Neuron (in vitro differentiated cells): ENCODE results near the gene FAM3C.
A peak's percentile ranks its signal among the peaks of the same experiment; 100 is the strongest.
"Not testable (repeated sequence)": the region's sequence is repeated elsewhere in the genome, so short reads cannot be mapped to it uniquely, and the experiment has no call there.

Experiments used
- H2AFZ ChIP-seq: one replicate; pipeline ENCODE4 v1.6.1; 2013; ENCODE audit warnings: low read depth, mild to moderate bottlenecking, inconsistent platforms, low read length, moderate library complexity
- H3K27me3 ChIP-seq: one replicate; pipeline ENCODE4 v1.6.1; 2013; ENCODE audit warnings: low read length; ENCODE audit not compliant: insufficient read depth
- H3K36me3 ChIP-seq: one replicate; pipeline ENCODE4 v1.6.1; 2013; ENCODE audit warnings: low read length; ENCODE audit not compliant: insufficient read depth
- H3K4me1 ChIP-seq: one replicate; pipeline ENCODE4 v1.6.1; 2013; ENCODE audit warnings: low read length; ENCODE audit not compliant: insufficient read depth
- H3K4me3 ChIP-seq: 2 replicates; pipeline ENCODE4 v1.5.1; 2013; ENCODE audit warnings: mild to moderate bottlenecking, low read length, moderate library complexity
- H3K9me3 ChIP-seq: one replicate; pipeline ENCODE4 v1.6.1; 2013; ENCODE audit warnings: low read length

Gene FAM3C

DNA sequence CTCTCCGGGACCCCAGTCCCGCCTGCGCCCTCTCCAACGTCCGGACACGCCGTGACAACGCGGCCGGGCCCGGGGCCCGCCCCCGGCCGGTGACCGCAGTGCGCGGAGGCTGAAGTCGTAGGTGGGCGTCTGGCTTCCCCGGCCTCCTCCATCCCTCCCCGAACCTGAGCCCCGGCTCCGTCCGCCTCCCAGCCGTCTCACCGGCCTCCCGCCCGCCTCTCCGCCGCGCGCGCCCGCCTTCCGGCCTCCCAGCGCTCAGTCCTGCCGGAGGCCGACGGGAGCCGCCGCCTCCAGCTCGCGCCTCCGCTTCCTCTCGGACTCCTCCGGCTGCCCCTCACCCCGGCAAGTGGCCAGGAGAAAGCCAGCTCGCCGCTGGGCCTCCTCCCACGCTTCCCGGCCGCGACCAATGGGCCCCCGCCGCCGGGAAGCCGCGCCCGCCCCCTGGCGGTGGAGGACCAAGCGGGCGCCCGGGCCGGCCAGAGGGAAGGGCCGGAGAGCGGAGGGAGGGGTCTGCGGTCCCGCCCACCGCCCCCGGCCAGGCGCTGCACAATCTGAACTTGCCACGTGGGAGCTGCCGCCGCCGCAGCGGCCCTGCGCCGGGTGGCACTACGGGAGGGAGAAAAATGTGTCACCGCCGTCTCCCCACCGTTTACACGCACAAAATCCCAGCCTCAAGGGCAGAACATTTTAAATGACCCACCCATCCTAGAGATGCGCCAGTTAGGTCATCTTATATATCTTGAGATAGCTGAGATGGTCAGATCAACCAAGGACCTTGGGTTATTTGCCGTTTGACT, at the start of gene FAM3C:
FAM3C (minus strand) TSS at position 348 of the 797 bp plus-strand sequence. CDS start 13,339 bp downstream, outside the sequence.
- Histone ChIP-seq H2AFZ (peak within 1 kb of the TSS; percentile 95), H3K4me1 (peaks cover 12% of the 10 kb centered on the region), H3K36me3 (peaks cover 5% of the 10 kb centered on the region), H3K9me3 (peaks cover 8% of the 10 kb centered on the region), H3K4me3 (peak within 1 kb of the TSS; percentile 81), H3K27me3 (no peaks in the 10 kb centered on the region)

DNA sequence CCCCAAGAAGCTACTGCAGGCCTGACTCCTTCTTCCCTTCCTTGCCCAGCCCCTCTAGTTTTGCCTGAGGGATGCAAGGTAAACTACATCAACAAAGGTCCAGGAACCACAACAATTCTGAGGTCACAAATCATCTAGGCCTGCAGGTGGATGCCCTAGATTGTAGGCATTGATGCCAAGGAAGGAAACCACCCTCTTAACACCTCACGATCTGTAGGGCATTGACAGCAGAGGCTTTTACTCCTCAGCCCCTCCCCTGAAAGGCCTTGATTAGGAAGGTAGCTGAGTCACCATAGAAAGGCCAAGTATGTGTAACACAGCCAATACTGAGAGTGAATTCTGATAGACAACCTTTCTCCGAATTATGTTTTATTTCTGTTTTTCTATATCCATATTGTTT, 46.7 kb upstream of the FAM3C start:
- Histone ChIP-seq H3K27me3 (no peaks in the 10 kb centered on the region), H3K9me3 (no peaks in the 10 kb centered on the region), H3K4me1 (peaks cover 8% of the 10 kb centered on the region), H2AFZ (no peak overlapping the region), H3K4me3 (no peak overlapping the region), H3K36me3 (no peaks in the 10 kb centered on the region)

- Histone ChIP-seq H3K36me3 (no peaks in the 10 kb centered on the region), H3K4me3 (no peak overlapping the region), H3K4me1 (peaks cover 11% of the 10 kb centered on the region), H2AFZ (peak overlapping the region; percentile 4), H3K9me3 (no peaks in the 10 kb centered on the region), H3K27me3 (no peaks in the 10 kb centered on the region)
Observed at GRCh38 chr7:121440857-121441503, 44.9 kb upstream of the FAM3C start.

DNA sequence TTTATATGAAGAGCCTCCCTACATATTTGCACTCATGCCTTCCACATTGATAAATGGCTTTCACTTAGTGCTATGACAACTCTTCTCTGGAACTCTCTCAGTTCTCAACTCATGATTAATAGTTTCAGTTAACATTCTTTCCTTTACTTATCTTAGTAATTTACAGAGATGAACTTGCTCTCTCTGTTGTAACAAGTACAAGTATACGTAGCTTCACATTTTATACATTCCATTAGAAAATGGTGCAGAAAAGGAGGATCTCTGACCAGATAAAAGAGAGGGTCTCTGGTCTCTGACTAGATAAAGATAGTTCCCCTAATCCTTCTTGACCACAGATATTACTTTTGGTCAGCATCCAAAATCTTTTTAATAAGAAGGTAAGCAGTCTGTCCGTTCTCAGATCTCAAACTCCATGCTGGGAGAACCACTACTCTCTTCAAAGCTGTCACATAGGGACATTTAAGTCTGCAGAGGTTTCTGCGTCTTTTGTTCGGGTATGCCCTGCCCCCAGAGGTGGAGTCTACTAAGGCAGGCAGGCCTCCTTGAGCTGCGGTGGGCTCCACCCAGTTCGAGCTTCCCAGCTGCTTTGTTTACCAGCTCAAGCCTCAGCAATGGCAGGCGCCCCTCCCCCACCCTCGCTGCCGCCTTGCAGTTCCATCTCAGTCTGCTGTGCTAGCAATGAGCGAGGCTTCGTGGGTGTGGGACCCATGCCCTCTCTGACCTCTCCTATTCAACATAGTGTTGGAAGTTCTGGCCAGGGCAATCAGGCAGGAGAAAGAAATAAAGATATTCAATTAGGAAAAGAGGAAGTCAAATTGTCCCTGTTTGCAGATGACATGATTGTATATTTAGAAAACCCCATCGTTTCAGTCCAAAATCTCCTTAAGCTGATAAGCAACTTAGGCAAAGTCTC, 42.2 kb upstream of the FAM3C start:
- Histone ChIP-seq H3K4me3 (peak overlapping the region; percentile 29), H2AFZ (peak overlapping the region; percentile 97), H3K4me1 (peaks cover 11% of the 10 kb centered on the region)
- not testable (repeated sequence) for H3K27me3 ChIP-seq, H3K36me3 ChIP-seq, H3K9me3 ChIP-seq

DNA sequence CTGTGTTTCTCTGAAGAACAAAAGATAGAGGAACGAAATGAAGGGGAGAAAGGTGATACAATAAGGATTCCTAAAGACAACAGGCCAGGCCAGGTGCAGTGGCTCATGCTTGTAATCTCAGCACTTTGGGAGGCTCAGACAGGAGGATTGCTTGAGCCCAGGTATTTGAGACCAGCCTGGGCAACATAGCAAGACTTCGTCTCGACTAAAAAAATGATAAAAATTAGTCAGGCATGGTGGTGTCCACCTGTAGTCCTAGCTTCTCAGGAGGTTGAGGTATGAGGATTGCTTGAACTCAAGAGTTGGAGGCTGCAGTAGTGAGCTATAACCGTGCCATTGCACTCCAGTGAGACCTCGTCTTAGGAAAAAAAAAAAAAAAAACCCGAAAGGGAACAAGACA, 41.4 kb upstream of the FAM3C start:
- H3K36me3 ChIP-seq = no peaks in the 10 kb centered on the region

GRCh38 chr7:121436688-121437087, 40.6 kb upstream of the FAM3C start:
- H3K27me3 ChIP-seq = no peaks in the 10 kb centered on the region
- no peaks in the 10 kb centered on the region for H3K36me3 ChIP-seq
- H2AFZ ChIP-seq = no peak overlapping the region
- H3K9me3 ChIP-seq = no peaks in the 10 kb centered on the region
- peaks cover 11% of the 10 kb centered on the region for H3K4me1 ChIP-seq
- no peak overlapping the region for H3K4me3 ChIP-seq

More for the DNA sequence above, 41.4 kb upstream of the FAM3C start:
- Histone ChIP-seq H3K27me3 (no peaks in the 10 kb centered on the region), H3K4me1 (peaks cover 11% of the 10 kb centered on the region), H3K9me3 (no peaks in the 10 kb centered on the region), H2AFZ (peak overlapping the region; percentile 97), H3K4me3 (no peak overlapping the region)

DNA sequence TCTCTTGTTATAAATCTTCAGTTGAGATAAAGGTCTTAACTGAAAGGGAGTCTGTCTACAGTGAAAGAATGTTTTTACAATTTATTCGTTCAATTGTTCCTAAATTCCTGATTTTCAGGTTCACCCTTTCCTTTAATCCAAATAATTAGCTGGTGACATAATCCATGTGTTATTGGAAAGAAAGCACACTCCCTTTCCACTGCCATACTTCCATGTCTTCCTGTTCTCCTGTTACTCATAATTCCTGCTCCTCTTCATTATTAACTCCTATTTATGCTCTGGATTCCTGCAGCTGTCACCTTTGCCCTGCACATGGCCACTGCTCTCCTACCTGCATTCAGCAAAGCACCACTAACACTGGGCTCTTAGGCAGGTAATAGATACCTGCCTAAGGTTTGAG, 40.0 kb upstream of the FAM3C start:
- Histone ChIP-seq H3K9me3 (no peaks in the 10 kb centered on the region), H3K36me3 (no peaks in the 10 kb centered on the region), H3K4me3 (no peak overlapping the region), H3K27me3 (no peaks in the 10 kb centered on the region), H2AFZ (no peak overlapping the region), H3K4me1 (peaks cover 11% of the 10 kb centered on the region)

- no peaks in the 10 kb centered on the region for H3K36me3 ChIP-seq
- H3K9me3 ChIP-seq = no peaks in the 10 kb centered on the region
- H2AFZ ChIP-seq = no peak overlapping the region
- peaks cover 10% of the 10 kb centered on the region for H3K4me1 ChIP-seq
- no peaks in the 10 kb centered on the region for H3K27me3 ChIP-seq
- no peak overlapping the region for H3K4me3 ChIP-seq
Observed at GRCh38 chr7:121433775-121434174, 37.7 kb upstream of the FAM3C start.

- not testable (repeated sequence) for H2AFZ ChIP-seq, H3K27me3 ChIP-seq, H3K4me1 ChIP-seq, H3K4me3 ChIP-seq, H3K9me3 ChIP-seq, H3K36me3 ChIP-seq
Observed at GRCh38 chr7:121432486-121432885, 36.4 kb upstream of the FAM3C start.

DNA sequence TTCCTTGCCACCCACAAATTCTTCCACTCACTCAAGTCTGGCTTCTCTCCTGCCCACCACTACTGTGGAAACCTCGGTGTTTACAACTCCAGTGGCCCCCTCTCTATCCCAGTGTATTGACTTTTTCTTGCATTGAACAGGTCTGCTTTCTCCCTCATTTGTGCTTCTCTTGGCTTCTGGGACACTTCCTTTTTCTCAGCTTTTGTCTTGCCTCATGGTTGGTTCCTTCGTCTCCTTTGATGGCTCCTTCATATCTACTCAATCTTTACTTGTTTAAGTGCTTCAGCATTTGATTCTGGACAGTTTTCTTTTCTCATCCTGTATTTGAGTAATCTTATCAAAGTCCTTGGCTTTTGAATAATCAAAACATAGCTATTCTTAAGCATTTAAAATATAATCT, 35.9 kb upstream of the FAM3C start:
- Histone ChIP-seq H2AFZ (no peak overlapping the region), H3K4me3 (no peak overlapping the region), H3K4me1 (no peaks in the 10 kb centered on the region), H3K9me3 (no peaks in the 10 kb centered on the region), H3K36me3 (no peaks in the 10 kb centered on the region), H3K27me3 (no peaks in the 10 kb centered on the region)

GRCh38 chr7:121431389-121431995, 35.4 kb upstream of the FAM3C start:
- H3K9me3 ChIP-seq = no peaks in the 10 kb centered on the region
- H3K4me3 ChIP-seq = no peak overlapping the region

GRCh38 chr7:121430558-121430957, 34.5 kb upstream of the FAM3C start:
- Histone ChIP-seq H3K9me3 (no peaks in the 10 kb centered on the region), H3K27me3 (no peaks in the 10 kb centered on the region), H3K4me1 (no peaks in the 10 kb centered on the region), H2AFZ (no peak overlapping the region), H3K36me3 (no peaks in the 10 kb centered on the region), H3K4me3 (no peak overlapping the region)

More at GRCh38 chr7:121431389-121431995, 35.4 kb upstream of the FAM3C start:
- H2AFZ ChIP-seq = no peak overlapping the region
- H3K27me3 ChIP-seq = no peaks in the 10 kb centered on the region
- H3K36me3 ChIP-seq = no peaks in the 10 kb centered on the region
- H3K4me1 ChIP-seq = no peaks in the 10 kb centered on the region
